ENCODE data around the gene GAS2L1.
A peak's percentile ranks its signal among the peaks of the same experiment; 100 is the strongest.

The GAS2L1 gene

GRCh38 chr22:29328566-29329500, 22.4 kb downstream of the GAS2L1 start:
- DNase-seq: no peak

GRCh38 chr22:29329581-29329980, 23.1 kb downstream of the GAS2L1 start:
- no peak for DNase-seq

GRCh38 chr22:29330291-29330690, 23.8 kb downstream of the GAS2L1 start:
- DNase-seq: no peak

- peak; percentile 92 for DNase-seq
These were observed 24.3 kb downstream of the GAS2L1 start for GRCh38 chr22:29330753-29331152.

- no peak for DNase-seq
These were observed 24.8 kb downstream of the GAS2L1 start for GRCh38 chr22:29331213-29331612.

GRCh38 chr22:29331658-29332300, 25.3 kb downstream of the GAS2L1 start:
- no peak for DNase-seq

- DNase-seq: no peak
These were observed 26.5 kb downstream of the GAS2L1 start for GRCh38 chr22:29332886-29333496.

- no peak for DNase-seq
These were observed 27.7 kb downstream of the GAS2L1 start for GRCh38 chr22:29334148-29334547.

GRCh38 chr22:29334696-29335344, 28.4 kb downstream of the GAS2L1 start:
- no peak for DNase-seq

- DNase-seq: no peak
These were observed 29.2 kb downstream of the GAS2L1 start for GRCh38 chr22:29335656-29336055.

GRCh38 chr22:29336751-29337490, 30.5 kb downstream of the GAS2L1 start:
- DNase-seq: no peak

GRCh38 chr22:29337631-29338284, 31.3 kb downstream of the GAS2L1 start:
- no peak for DNase-seq

GRCh38 chr22:29338398-29338797, 31.9 kb downstream of the GAS2L1 start:
- no peak for DNase-seq

- DNase-seq: no peak
These were observed 33.2 kb downstream of the GAS2L1 start for GRCh38 chr22:29339381-29340235.

- no peak for DNase-seq
These were observed 34.1 kb downstream of the GAS2L1 start for GRCh38 chr22:29340566-29340965.

- DNase-seq: no peak
These were observed 34.8 kb downstream of the GAS2L1 start for GRCh38 chr22:29341056-29341848.

- no peak for DNase-seq
These were observed 35.3 kb downstream of the GAS2L1 start for GRCh38 chr22:29341849-29342127.

- DNase-seq: no peak
These were observed 35.7 kb downstream of the GAS2L1 start for GRCh38 chr22:29342177-29342576.

- DNase-seq: no peak
These were observed 36.3 kb downstream of the GAS2L1 start for GRCh38 chr22:29342577-29343312.

Measured in NCI-H187 treated with DMSO at 0.1 percent for 48 hours (cell line).